Measurements from ENCODE around the gene EDARADD. TPM values are rescaled to one million over a fixed set of nuclear protein-coding genes. Genes with fewer than 3 reads are reported as not detected.

Gene EDARADD
- 1 to 10 TPM in 8 of 9 donors, under 1 TPM in 1; 0.81 to 2.9 (median 2.2) TPM for total RNA-seq
- polyA plus RNA-seq: under 1 TPM; 0.35 to 0.91 TPM
- long read RNA-seq, donor 1, transcript EDARADD-202 (6 exons, 3,097 nt): major isoform, 6 of 6 reads
- long read RNA-seq, donor 1, partial matches to known transcripts: 0 of 6 reads
- long read RNA-seq, donor 1, other reads (novel, unspliced or antisense): 0 of 6 reads
- long read RNA-seq, donor 2, transcript EDARADD-202 (6 exons, 3,097 nt): major isoform, 5 of 5 reads
- long read RNA-seq, donor 2, partial matches to known transcripts: 0 of 5 reads
- long read RNA-seq, donor 2, other reads (novel, unspliced or antisense): 0 of 5 reads
- long read RNA-seq, donor 3, partial matches to known transcripts: 0 of 2 reads
- long read RNA-seq, donor 3, other reads (novel, unspliced or antisense): 1 of 2 reads

GRCh38 chr1:236393681-236394481 is at the start of gene EDARADD:
TSS of gene EDARADD (plus strand) at chr1:236394286. CDS start at chr1:236394445, 159 bp downstream.
- Histone ChIP-seq H3K4me3 (peak within 1 kb of the TSS; percentile 52 to 86 (median 72)), H3K9me3 (no peaks in the 10 kb centered on the region), H3K27me3 (peaks cover 0 to 17% (median 0%) of the 10 kb centered on the region in 9 donors), H3K27ac (peak within 1 kb of the TSS in 7 of 12 donors; percentile 6 to 63 (median 19)), H3K36me3 (no peaks in the 10 kb centered on the region), H3K4me1 (peaks cover 0 to 18% (median 0%) of the 10 kb centered on the region in 12 donors)
- TF ChIP-seq CTCF (IDR thresholded peaks at IDR 0.05) (no peak), POLR2A (IDR thresholded peaks at IDR 0.05) (no peak)
- DNase-seq (no peak), ATAC-seq (no peak)
- intact Hi-C loops (cut with DNase I): no loop called here
- 64 to 79% (median 71%) methylated on average over 13 of the region's 13 CpGs for WGBS, 4 donors

- H3K27ac ChIP-seq: no peak overlapping the region
- no peaks in the 10 kb centered on the region for H3K36me3 ChIP-seq
- WGBS, 4 donors: 11 to 35% (median 20%) methylated on average over 1 of the region's 1 CpG
- ATAC-seq (no peak), DNase-seq (no peak)
- H3K4me3 ChIP-seq: no peak overlapping the region
- H3K4me1 ChIP-seq: peaks cover 0 to 13% (median 5%) of the 10 kb centered on the region in 12 donors
- TF ChIP-seq POLR2A (IDR thresholded peaks at IDR 0.05): no peak
- peak in 1 of 12 donors; percentile 25 for TF ChIP-seq CTCF (IDR thresholded peaks at IDR 0.05)
- no peaks in the 10 kb centered on the region for H3K27me3 ChIP-seq
- intact Hi-C loops (cut with DNase I): no loop called here
- H3K9me3 ChIP-seq: no peaks in the 10 kb centered on the region
Observed at GRCh38 chr1:236345728-236346127, 48.4 kb upstream of the EDARADD start.

DNA sequence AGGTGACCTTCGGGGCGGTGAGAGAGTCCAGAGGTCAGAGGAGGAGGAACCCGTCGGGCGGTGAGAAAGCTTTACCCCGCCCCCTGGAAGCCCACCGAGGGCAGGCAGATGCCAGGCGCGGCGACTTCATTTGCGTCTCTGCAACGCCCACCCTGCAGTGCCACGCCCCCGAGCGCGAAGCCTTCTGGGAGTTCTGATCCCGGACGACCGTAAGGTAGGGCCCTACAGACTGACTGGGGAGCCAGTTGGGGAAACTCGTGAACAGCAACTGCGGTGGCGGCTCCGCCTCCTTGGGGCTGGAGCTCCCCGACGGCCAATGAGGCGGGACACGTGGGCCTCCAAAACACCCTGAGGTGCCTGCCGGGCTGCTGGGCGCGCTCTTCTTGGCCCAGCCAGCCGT is 46.0 kb upstream of the EDARADD start:
- H3K27ac ChIP-seq: no peak overlapping the region
- WGBS, 4 donors: 79 to 92% (median 90%) methylated on average over 29 to 31 of the region's 31 CpGs
- ATAC-seq (no peak), DNase-seq (no peak)
- no peaks in the 10 kb centered on the region for H3K27me3 ChIP-seq
- H3K9me3 ChIP-seq: no peaks in the 10 kb centered on the region
- no peaks in the 10 kb centered on the region for H3K36me3 ChIP-seq
- TF ChIP-seq CTCF (IDR thresholded peaks at IDR 0.05) (no peak), POLR2A (IDR thresholded peaks at IDR 0.05) (no peak)
- intact Hi-C loops (cut with DNase I): no loop called here
- H3K4me3 ChIP-seq: no peak overlapping the region
- peaks cover 0 to 9% (median 1%) of the 10 kb centered on the region in 12 donors for H3K4me1 ChIP-seq

- Histone ChIP-seq H3K9me3 (no peaks in the 10 kb centered on the region), H3K4me3 (no peak overlapping the region), H3K4me1 (peaks cover 0 to 6% (median 0%) of the 10 kb centered on the region in 12 donors), H3K27me3 (no peaks in the 10 kb centered on the region), H3K36me3 (no peaks in the 10 kb centered on the region), H3K27ac (no peak overlapping the region)
- intact Hi-C loops (cut with DNase I): no loop called here
- DNase-seq (no peak), ATAC-seq (no peak)
- no peak for TF ChIP-seq CTCF (IDR thresholded peaks at IDR 0.05)
- no peak for TF ChIP-seq POLR2A (IDR thresholded peaks at IDR 0.05)
- 86 to 93% (median 87%) methylated on average over 5 of the region's 5 CpGs for WGBS, 4 donors
Observed at GRCh38 chr1:236350308-236350707, 43.8 kb upstream of the EDARADD start.
